Testis (tissue), 3 donors: ENCODE data around the gene ATP5PB. TPM values are rescaled to one million over a fixed set of nuclear protein-coding genes. Genes with fewer than 3 reads are reported as not detected.

Source experiments
- DNase-seq: peaks from one replicate; pipeline ENCODE4 v3.0.0-alpha.2; 2019
- H3K27ac ChIP-seq, 2 donors: fragments of 200-600 bp; sonication (generic); one replicate each; pipeline ENCODE4 v1.5.1; 2019
- H3K27me3 ChIP-seq: fragments of 200-600 bp; sonication (generic); one replicate; pipeline ENCODE4 v1.5.1; 2019
- H3K36me3 ChIP-seq: fragments of 200-600 bp; sonication (generic); one replicate; pipeline ENCODE4 v1.5.1; 2017; ENCODE audit warnings: low read depth; ENCODE audit errors: missing control alignments
- H3K4me1 ChIP-seq: fragments of 200-600 bp; sonication (generic); one replicate; pipeline ENCODE4 v1.5.1; 2019
- H3K4me3 ChIP-seq, 2 donors: fragments of 200-600 bp; sonication (generic); one replicate each; pipeline ENCODE4 v1.5.1; 2017 to 2019
- H3K9me3 ChIP-seq: fragments of 200-600 bp; sonication (generic); one replicate; pipeline ENCODE4 v1.5.1; 2017
- POLR2A ChIP-seq: fragments of 450-650 bp; IDR thresholded peaks from one replicate; pipeline ENCODE4 v1.6.1; 2017; ENCODE audit warnings: antibody characterized with exemption, mild to moderate bottlenecking, moderate library complexity
- WGBS, 2 donors: methylation state at CpG; one replicate each; pipeline ENCODE4 v1.1.5; 2018; 5-methylcytosine and 5-hydroxymethylcytosine counted together
- intact Hi-C: fragments of 100-400 bp; cut with DNase I; formaldehyde crosslinking; loops from one replicate; pipeline ENCODE4 v1.15.1; 2023; ENCODE audit warnings: low total_unique reads
- polyA plus RNA-seq: library from polyadenylated mRNA; stranded (reverse); fragments of 350-450 nt; fragmentation: Illumina TruSeq; extraction: RNeasy Lipid Tissue Mini Kit (QIAGEN cat#74804); gene quantifications from one replicate; pipeline ENCODE4 v1.2.3, GENCODE V29; 2014; ENCODE audit warnings: low read depth, low replicate concordance; ENCODE audit not compliant: insufficient read depth
- total RNA-seq, 2 donors: library from RNA; depleted of rRNA; stranded (reverse); fragments of >200 nt; gene quantifications; one replicate each; pipeline ENCODE4 v1.2.3, GENCODE V29; 2016
- TF ChIP-seq, protein P1 (sequence below), 3 experiments: fragments of 450-650 bp in 2 of 3; fragments of 200-600 bp in 1 of 3; sonication (generic) in 1 of 3; IDR thresholded peaks; one replicate each; pipeline ENCODE4 v1.5.1; 2016 to 2019; ENCODE audit warnings: antibody characterized with exemption in 3 of 3, mild to moderate bottlenecking in 2 of 3, moderate library complexity in 1 of 3

The ATP5PB gene
- total and polyA plus RNA-seq, 3 donors from 2014 or later: 183 to 419 (median 188) TPM

DNA sequence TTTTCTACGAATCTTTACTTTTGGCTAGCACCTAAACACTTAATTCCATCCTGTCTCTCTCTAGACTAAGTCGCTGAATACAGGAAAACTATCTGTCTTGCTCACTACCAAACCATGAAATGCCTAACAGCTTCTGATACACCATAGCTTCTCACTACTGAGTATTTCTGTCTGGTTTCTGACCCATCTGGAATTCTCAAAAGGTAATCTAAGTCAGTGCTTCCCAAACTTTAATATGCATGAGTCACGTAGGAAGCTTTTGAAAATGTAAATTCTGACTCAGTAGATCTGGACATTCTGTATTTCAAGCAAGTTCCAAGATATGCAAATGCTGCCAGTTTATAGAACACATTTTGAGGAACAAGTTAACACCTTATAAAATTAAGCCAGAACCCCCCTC, 12.5 kb upstream of the ATP5PB start:
- TF ChIP-seq, protein P1, sequence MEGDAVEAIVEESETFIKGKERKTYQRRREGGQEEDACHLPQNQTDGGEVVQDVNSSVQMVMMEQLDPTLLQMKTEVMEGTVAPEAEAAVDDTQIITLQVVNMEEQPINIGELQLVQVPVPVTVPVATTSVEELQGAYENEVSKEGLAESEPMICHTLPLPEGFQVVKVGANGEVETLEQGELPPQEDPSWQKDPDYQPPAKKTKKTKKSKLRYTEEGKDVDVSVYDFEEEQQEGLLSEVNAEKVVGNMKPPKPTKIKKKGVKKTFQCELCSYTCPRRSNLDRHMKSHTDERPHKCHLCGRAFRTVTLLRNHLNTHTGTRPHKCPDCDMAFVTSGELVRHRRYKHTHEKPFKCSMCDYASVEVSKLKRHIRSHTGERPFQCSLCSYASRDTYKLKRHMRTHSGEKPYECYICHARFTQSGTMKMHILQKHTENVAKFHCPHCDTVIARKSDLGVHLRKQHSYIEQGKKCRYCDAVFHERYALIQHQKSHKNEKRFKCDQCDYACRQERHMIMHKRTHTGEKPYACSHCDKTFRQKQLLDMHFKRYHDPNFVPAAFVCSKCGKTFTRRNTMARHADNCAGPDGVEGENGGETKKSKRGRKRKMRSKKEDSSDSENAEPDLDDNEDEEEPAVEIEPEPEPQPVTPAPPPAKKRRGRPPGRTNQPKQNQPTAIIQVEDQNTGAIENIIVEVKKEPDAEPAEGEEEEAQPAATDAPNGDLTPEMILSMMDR (IDR thresholded peaks at IDR 0.05): no peak
- TF ChIP-seq POLR2A: no peak
- H3K4me1 ChIP-seq: no peaks in the 10 kb centered on the region
- H3K4me3 ChIP-seq: no peak overlapping the region
- no peaks in the 10 kb centered on the region for H3K9me3 ChIP-seq
- H3K27me3 ChIP-seq: no peaks in the 10 kb centered on the region
- no peak overlapping the region for H3K27ac ChIP-seq
- intact Hi-C loops: no loop called here
- no peaks in the 10 kb centered on the region for H3K36me3 ChIP-seq
- no peak for DNase-seq
- 45 to 70% methylated on average over 3 of the region's 3 CpGs for WGBS, 2 donors

DNA sequence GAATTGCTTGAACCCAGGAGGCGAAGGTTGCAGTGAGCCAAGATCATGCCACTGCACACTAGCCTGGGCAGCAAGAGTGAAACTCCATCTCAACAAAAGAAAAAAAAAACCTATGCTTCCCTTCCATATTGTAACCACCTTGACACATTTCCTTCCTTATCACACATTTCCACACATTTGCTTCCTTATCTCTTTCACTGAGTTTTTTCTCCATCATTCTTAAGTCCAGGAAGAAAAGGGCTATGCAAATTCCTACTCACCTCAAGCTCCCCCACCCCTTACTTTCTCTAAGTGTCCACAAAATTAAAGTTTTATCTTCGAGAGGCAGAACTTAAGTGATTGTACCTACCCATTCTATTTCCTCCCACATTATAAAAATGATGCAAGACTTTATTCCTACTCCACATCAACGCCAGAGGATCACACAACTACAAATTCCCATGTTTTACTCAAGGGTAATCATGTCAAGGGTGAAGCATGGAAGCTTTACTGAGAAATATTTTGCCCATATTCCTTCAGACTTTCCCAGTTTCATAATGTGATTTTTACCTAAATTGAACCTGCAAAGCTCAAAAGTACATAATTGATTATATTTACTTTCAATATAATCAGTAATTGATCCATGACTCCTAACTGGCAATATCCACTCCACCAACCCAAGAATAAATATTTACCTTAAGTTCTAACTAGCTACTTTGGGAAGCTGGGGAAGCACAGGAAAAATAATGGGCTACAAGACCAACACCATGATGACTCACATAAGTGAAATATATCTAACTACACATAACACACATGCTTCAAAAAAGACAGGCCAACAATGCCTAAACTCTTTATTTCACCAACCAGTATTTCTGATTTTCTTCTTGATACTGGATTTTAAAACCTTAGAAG, 9.6 kb upstream of the ATP5PB start:
- no peaks in the 10 kb centered on the region for H3K36me3 ChIP-seq

DNA sequence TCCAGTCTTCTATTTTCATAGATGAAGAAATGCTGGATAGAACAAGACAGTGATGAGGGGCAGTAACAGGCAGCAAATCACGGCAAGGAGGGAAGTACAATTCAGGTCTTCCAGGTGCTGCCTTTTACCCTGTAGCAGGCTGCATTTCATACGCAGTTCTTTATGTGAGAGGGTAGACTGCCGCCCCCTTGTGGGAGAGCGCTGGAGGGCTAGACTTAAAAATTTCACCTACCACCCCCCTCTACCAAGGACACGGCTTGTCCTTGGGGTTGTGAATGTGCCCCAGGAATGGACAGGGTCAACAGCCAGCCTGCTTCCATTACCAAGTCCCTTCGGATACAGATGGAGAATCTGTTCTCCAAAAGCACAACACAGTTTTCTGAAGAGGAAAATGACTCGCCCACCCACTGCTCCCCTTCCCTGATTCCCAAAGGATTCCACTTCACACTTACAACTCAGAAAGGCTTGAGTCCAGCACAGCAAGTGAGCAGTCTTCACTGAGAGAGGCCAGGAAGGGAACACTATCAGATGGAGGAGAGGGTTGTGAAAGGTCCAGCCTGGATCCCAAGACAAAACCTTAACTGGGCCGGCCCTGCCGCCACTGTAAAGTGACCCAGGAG, 7.6 kb upstream of the ATP5PB start:
- Histone ChIP-seq H3K36me3 (no peaks in the 10 kb centered on the region), H3K27me3 (no peaks in the 10 kb centered on the region), H3K4me1 (no peaks in the 10 kb centered on the region), H3K9me3 (no peaks in the 10 kb centered on the region), H3K4me3 (no peak overlapping the region), H3K27ac (no peak overlapping the region)
- intact Hi-C loops: no loop called here
- DNase-seq: peak; percentile 41
- no peak for TF ChIP-seq POLR2A
- TF ChIP-seq, protein P1 (IDR thresholded peaks at IDR 0.05): peak in 2 of 3 experiments; percentile 15 to 22
- 64 to 71% methylated on average over 9 of the region's 9 CpGs for WGBS, 2 donors

More for the DNA sequence above, 9.6 kb upstream of the ATP5PB start:
- no peak for TF ChIP-seq POLR2A
- TF ChIP-seq, protein P1 (IDR thresholded peaks at IDR 0.05): no peak
- intact Hi-C loops: no loop called here
- Histone ChIP-seq H3K4me3 (no peak overlapping the region), H3K9me3 (no peaks in the 10 kb centered on the region), H3K4me1 (no peaks in the 10 kb centered on the region), H3K27ac (no peak overlapping the region), H3K27me3 (no peaks in the 10 kb centered on the region)
- DNase-seq: no peak
- 86 to 96% methylated on average over 3 of the region's 3 CpGs for WGBS, 2 donors

DNA sequence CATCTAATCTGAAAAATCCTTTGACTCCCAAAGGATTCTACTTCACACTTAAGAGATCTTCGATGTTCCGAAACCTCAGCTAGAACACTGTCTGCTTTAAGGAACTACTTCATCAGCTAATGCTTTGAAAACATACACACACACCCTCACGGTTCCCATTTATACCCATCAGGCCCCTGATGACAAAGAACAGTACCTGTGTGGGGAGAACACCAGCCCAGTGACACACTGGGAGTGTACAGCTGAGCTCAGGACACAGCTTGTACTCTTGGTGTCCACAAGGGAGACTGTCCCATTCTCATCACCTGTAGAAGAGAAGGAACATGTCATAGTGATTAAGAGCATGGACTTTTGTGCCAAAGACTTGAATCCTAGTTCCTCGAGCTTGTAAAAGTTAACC, 6.8 kb upstream of the ATP5PB start:
- no peak for DNase-seq
- H3K9me3 ChIP-seq: no peaks in the 10 kb centered on the region
- no peaks in the 10 kb centered on the region for H3K36me3 ChIP-seq
- peaks cover under 1% of the 10 kb centered on the region for H3K4me1 ChIP-seq
- no peak overlapping the region for H3K4me3 ChIP-seq
- H3K27me3 ChIP-seq: no peaks in the 10 kb centered on the region
- intact Hi-C loops: no loop called here
- TF ChIP-seq, protein P1 (IDR thresholded peaks at IDR 0.05): no peak
- no peak for TF ChIP-seq POLR2A
- no peak overlapping the region for H3K27ac ChIP-seq
- WGBS, 2 donors: 89% methylated on average over 4 of the region's 4 CpGs
